Stimulated activated effector memory CD8-positive, alpha-beta T cell treated with anti-CD3 and anti-CD28 coated beads, Interleukin-12 subunit alpha, Interleukin-12 subunit beta, amount 100 ng/mL, for 72 hours (primary cell): Measurements from ENCODE around the gene ITPK1.
"Not testable (repeated sequence)": the region's sequence is repeated elsewhere in the genome, so short reads cannot be mapped to it uniquely, and the experiment has no call there.

Source experiments
- ATAC-seq: fragments of 150-1000 bp; cut with Tn5 transposase; 2 replicates; pipeline ENCODE4 v1.10.0; 2021
- DNase-seq, 2 donors: peaks; one replicate each; pipeline ENCODE4 v3.0.0; 2021 to 2022; ENCODE audit warnings: low spot score in 2 of 2
- H3K27ac Mint-ChIP-seq: one replicate; pipeline ENCODE4 v1.8.0; 2022; ENCODE audit warnings: mild to moderate bottlenecking, mixed read lengths
- H3K36me3 Mint-ChIP-seq: one replicate; pipeline ENCODE4 v1.8.0; 2022; ENCODE audit warnings: mild to moderate bottlenecking, mixed read lengths
- H3K4me1 Mint-ChIP-seq: one replicate; pipeline ENCODE4 v1.8.0; 2022; ENCODE audit warnings: mixed read lengths
- H3K4me3 Mint-ChIP-seq: one replicate; pipeline ENCODE4 v1.8.0; 2022; ENCODE audit warnings: mild to moderate bottlenecking, mixed read lengths
- H3K9me3 Mint-ChIP-seq: one replicate; pipeline ENCODE4 v1.8.0; 2022; ENCODE audit warnings: mixed read lengths

Gene ITPK1

GRCh38 chr14:93068711-93069110, 47.0 kb downstream of the ITPK1 start:
- ATAC-seq: no peak
- no peak for DNase-seq
- peaks cover 64% of the 10 kb centered on the region for H3K4me1 Mint-ChIP-seq
- no peaks in the 10 kb centered on the region for H3K9me3 Mint-ChIP-seq
- peak overlapping the region; percentile 93 for H3K27ac Mint-ChIP-seq
- H3K36me3 Mint-ChIP-seq: peaks cover 20% of the 10 kb centered on the region
- H3K4me3 Mint-ChIP-seq: no peak overlapping the region

DNA sequence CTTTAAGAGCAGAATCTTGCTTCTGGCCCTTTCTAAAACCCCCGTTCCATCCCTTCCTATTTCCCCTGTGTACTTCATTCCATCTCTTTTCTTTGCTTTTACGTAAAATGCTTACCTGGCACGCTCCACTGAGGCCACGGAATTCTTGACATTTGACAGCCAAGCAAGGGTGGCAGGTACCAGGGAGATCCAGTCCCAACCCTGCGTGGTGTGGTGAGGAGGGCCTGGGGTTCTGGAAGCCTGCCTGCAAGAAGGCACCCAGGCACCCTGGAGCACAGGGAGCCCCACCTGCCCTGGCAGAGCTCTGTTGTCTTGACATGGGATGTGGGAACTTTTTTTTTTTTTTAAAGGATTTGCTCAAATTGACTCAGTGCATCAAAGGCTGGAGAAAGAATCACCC, 48.6 kb downstream of the ITPK1 start:
- ATAC-seq (no peak), DNase-seq (no peak)
- Mint-ChIP-seq H3K4me3 (peak overlapping the region; percentile 70), H3K36me3 (peaks cover 21% of the 10 kb centered on the region), H3K9me3 (no peaks in the 10 kb centered on the region), H3K4me1 (peaks cover 57% of the 10 kb centered on the region), H3K27ac (peak overlapping the region; percentile 94)

- H3K9me3 Mint-ChIP-seq: no peaks in the 10 kb centered on the region
- H3K36me3 Mint-ChIP-seq: peaks cover 21% of the 10 kb centered on the region
- H3K4me3 Mint-ChIP-seq: peak overlapping the region; percentile 70
- peaks cover 74% of the 10 kb centered on the region for H3K4me1 Mint-ChIP-seq
- ATAC-seq: peak; percentile 29
- H3K27ac Mint-ChIP-seq: peak overlapping the region; percentile 94
- DNase-seq: no peak
Measured at GRCh38 chr14:93065272-93065730, 50.4 kb downstream of the ITPK1 start.

DNA sequence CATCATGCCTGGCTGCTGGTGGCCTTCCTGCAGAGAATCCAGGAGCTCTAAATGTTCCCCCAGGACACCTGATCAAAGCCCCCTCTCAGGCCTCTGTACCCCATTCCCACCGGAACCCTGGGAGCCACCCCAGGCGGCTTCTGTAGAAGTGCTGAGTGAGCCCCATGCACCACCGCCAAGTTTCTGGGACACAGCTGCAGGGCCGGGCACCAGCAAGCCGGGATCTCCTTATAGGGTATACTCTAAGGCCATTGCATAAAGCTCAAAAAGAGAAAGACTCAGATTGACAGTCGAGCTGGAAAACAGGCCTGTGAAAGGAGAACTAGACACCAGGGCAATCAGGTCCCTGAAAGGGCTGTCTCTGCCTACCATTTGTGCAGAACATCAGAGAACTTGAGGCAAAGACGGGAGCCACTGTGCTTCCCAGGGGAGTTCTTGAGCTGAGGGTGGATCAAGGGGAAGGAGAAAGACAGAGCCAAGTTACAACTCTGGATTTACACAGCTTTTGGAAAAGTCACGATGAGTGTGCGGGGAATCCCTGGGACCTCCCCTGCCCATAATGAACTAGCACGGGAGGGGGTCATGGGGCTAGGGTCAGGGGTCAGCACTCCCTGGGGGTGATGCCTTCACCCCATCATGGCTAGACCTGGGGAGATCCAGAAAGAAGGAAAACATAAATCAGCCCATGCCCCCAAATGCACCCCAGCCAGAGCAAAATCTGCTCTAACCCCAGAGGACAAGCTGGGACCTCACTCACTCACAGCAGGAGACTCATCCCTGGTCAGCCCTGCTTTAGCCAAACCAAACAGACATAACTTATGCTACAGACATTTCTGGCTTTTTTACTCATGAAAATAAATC, 51.1 kb downstream of the ITPK1 start:
- Mint-ChIP-seq H3K4me1 (peaks cover 76% of the 10 kb centered on the region), H3K4me3 (peak overlapping the region; percentile 70), H3K9me3 (no peaks in the 10 kb centered on the region), H3K27ac (peak overlapping the region; percentile 94), H3K36me3 (peaks cover 21% of the 10 kb centered on the region)
- DNase-seq (no peak), ATAC-seq (no peak)

- ATAC-seq (no peak), DNase-seq (no peak)
- H3K36me3 Mint-ChIP-seq: peaks cover 21% of the 10 kb centered on the region
- no peak overlapping the region for H3K4me3 Mint-ChIP-seq
- no peaks in the 10 kb centered on the region for H3K9me3 Mint-ChIP-seq
- peaks cover 66% of the 10 kb centered on the region for H3K4me1 Mint-ChIP-seq
- peak overlapping the region; percentile 83 for H3K27ac Mint-ChIP-seq
Measured at GRCh38 chr14:93063393-93063792, 52.3 kb downstream of the ITPK1 start.

GRCh38 chr14:93062890-93063289, 52.8 kb downstream of the ITPK1 start:
- ATAC-seq (no peak), DNase-seq (no peak)
- H3K4me3 Mint-ChIP-seq: no peak overlapping the region
- H3K4me1 Mint-ChIP-seq: peaks cover 65% of the 10 kb centered on the region
- H3K27ac Mint-ChIP-seq: peak overlapping the region; percentile 83
- peaks cover 21% of the 10 kb centered on the region for H3K36me3 Mint-ChIP-seq
- H3K9me3 Mint-ChIP-seq: no peaks in the 10 kb centered on the region

DNA sequence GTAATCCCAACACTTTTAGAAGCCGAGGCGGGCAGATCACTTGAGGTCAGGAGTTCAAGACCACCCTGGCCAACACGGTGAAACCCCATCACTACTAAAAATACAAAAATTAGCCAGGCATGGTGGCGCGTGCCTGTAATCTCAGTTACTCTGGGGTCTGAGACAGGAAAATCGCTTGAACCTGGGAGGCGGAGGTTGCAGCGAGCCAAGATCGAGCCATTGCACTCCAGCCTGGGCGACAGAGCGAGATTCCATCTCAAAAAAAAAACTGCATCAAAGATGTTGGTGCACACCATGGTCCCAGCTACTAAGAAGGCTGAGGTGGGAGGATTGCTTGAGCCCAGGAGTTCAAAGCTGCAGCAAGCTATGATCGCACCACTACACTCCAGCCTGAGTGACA, 53.7 kb downstream of the ITPK1 start:
- not testable (repeated sequence) for DNase-seq, H3K9me3 Mint-ChIP-seq, H3K4me3 Mint-ChIP-seq, ATAC-seq
- H3K36me3 Mint-ChIP-seq: peaks cover 16% of the 10 kb centered on the region
- H3K4me1 Mint-ChIP-seq: peaks cover 65% of the 10 kb centered on the region
- H3K27ac Mint-ChIP-seq: peak overlapping the region; percentile 83

DNA sequence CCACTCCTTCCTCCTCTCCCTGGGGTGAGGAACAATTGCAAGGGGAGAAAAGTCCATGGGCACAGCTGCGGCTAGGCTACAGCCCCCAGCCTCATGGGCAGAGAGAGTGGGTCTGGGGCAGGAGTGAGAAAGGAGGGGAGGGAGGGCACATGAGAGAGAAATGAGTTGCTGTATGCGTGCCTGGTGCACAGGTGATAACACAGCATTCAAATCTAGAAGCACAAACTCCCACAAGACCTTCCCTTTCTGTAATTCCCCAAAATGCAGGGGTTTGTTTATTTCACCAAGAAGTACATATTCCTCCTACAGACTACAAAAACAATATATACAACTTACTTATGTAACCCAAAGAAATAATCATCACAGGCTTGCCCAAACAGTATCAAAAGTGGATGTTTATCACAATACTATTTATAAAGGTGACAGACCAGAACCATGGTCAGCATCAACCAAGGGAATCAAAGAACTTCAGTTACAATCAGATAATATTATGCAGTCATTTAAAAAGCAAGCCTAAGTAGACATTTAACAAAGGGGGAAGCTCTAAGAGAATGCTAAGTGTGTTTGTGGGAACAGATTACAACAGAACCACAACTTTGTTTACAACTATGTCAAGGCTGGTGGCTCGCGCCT, 54.2 kb downstream of the ITPK1 start:
- Mint-ChIP-seq H3K36me3 (peaks cover 14% of the 10 kb centered on the region), H3K4me1 (peaks cover 61% of the 10 kb centered on the region), H3K4me3 (no peak overlapping the region), H3K9me3 (no peaks in the 10 kb centered on the region), H3K27ac (peak overlapping the region; percentile 81)
- no peak for DNase-seq
- ATAC-seq: no peak

DNA sequence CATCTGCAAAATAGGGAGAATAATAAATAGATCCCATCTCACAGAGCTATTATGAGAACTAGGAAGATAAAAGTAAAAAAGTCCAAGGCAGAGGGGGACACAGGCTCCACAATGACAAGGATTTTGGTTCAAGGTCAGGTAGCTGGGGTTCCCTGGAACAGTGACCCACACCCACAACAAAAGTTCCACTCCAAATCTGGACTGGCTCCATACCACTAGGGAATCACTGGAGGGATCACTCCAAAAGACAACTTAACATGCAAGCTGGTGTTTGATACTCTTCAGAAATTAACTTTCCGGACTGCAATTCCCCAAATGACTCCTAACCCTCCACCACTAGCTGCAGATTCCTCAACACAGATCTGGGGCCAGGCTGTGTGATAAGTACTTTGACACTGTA, 54.9 kb downstream of the ITPK1 start:
- H3K4me3 Mint-ChIP-seq: peak overlapping the region; percentile 24
- DNase-seq (no peak), ATAC-seq (no peak)
- H3K9me3 Mint-ChIP-seq: no peaks in the 10 kb centered on the region
- peaks cover 63% of the 10 kb centered on the region for H3K4me1 Mint-ChIP-seq
- H3K27ac Mint-ChIP-seq: peak overlapping the region; percentile 81
- peaks cover 11% of the 10 kb centered on the region for H3K36me3 Mint-ChIP-seq

DNA sequence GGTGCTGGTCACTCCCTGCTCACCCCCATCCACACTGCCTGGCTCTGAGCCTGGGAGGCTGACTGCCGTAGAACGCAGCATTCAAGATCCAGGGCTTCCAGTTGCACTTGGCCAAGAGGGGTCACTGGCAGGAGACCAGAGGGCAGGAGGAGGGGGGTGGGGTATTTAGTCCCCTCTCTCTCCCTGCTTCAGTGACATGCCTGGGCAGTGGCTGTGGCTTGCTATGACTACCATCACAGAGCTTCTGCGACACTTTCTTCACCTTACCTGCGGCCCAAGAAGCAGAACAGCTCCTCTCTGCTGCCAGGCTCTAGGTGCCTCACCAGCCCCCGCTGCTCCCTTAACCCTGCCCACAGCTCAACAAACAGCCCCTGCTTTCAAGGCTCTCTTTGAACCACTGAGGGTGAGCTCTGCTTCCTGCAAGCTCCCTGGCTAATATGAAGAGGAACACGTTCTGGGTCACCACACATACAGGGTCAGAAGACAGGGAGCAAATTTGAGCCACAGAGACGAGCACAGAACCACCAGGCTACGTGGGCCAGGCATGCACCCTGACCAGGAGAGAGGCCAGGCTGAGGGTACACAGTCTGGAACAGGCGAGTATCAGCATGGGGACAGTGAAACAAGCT, 55.7 kb downstream of the ITPK1 start:
- ATAC-seq (peak; percentile 51), DNase-seq (no peak)
- Mint-ChIP-seq H3K4me3 (peak overlapping the region; percentile 24), H3K36me3 (peaks cover 15% of the 10 kb centered on the region), H3K27ac (peak overlapping the region; percentile 81), H3K9me3 (no peaks in the 10 kb centered on the region), H3K4me1 (peaks cover 62% of the 10 kb centered on the region)

- peaks cover 57% of the 10 kb centered on the region for H3K4me1 Mint-ChIP-seq
- no peaks in the 10 kb centered on the region for H3K9me3 Mint-ChIP-seq
- ATAC-seq: no peak
- no peak overlapping the region for H3K27ac Mint-ChIP-seq
- H3K36me3 Mint-ChIP-seq: peaks cover 15% of the 10 kb centered on the region
- no peak overlapping the region for H3K4me3 Mint-ChIP-seq
- no peak for DNase-seq
Measured at GRCh38 chr14:93059260-93059659, 56.5 kb downstream of the ITPK1 start.

- H3K9me3 Mint-ChIP-seq: no peaks in the 10 kb centered on the region
- peak overlapping the region; percentile 48 for H3K27ac Mint-ChIP-seq
- no peak overlapping the region for H3K4me3 Mint-ChIP-seq
- DNase-seq (no peak), ATAC-seq (no peak)
- peaks cover 50% of the 10 kb centered on the region for H3K4me1 Mint-ChIP-seq
- H3K36me3 Mint-ChIP-seq: peaks cover 15% of the 10 kb centered on the region
Measured at GRCh38 chr14:93057586-93058280, 58.0 kb downstream of the ITPK1 start.

- DNase-seq (no peak), ATAC-seq (no peak)
- Mint-ChIP-seq H3K9me3 (no peaks in the 10 kb centered on the region), H3K36me3 (peaks cover 8% of the 10 kb centered on the region), H3K27ac (peak overlapping the region; percentile 48), H3K4me3 (no peak overlapping the region), H3K4me1 (peaks cover 50% of the 10 kb centered on the region)
Measured at GRCh38 chr14:93056840-93057585, 58.7 kb downstream of the ITPK1 start.

DNA sequence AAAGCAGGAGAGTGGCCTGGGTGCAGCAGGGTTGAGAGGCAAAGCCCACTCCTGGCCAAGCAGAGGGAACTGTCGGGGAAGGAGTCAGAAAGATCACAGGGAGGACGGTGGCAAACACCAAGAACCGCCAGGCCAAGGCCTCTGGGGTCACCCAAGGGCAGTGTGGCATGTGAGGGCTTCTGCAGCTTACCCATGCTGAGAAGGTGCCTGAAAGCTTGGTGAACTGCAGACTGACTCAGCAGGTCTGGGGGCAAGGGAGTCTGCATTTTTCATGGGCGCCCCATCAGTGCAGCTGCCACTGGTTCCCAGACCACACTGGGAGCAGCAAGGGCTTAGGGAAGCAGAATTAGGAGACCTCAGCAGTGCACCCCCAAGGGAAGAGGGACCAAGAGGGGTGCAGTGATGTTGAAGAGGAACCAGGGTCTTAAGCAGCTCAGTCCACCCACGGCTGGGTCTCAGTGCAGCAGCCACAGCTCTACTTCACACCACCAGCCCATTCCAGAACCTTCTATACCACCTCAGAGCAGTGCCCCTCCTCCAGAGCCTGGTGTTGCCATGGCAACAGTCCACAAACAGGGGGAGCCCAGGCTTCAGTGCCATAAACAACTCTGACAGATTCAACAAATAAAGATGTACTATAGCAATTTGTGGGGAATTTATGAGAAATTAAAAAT, 59.4 kb downstream of the ITPK1 start:
- DNase-seq: no peak
- peak overlapping the region; percentile 76 for H3K27ac Mint-ChIP-seq

More for the DNA sequence above, 59.4 kb downstream of the ITPK1 start:
- no peak for ATAC-seq
- Mint-ChIP-seq H3K36me3 (peaks cover 14% of the 10 kb centered on the region), H3K9me3 (no peaks in the 10 kb centered on the region), H3K4me1 (peaks cover 44% of the 10 kb centered on the region), H3K4me3 (no peak overlapping the region)
